Esophagus squamous epithelium (tissue), 5 donors: ENCODE measurements around the gene SYNE3. TPM values are rescaled to one million over a fixed set of nuclear protein-coding genes. Genes with fewer than 3 reads are reported as not detected.

Experiments used
- DNase-seq: peaks from one replicate; lab custom pipeline; 2025; lab: John Stamatoyannopoulos, UW
- H3K27ac ChIP-seq, 4 donors: fragments of 200-600 bp; sonication (generic); one replicate each; pipeline ENCODE4 v1.5.1; 2016 to 2019; ENCODE audit warnings: mild to moderate bottlenecking in 1 of 4
- H3K27me3 ChIP-seq, 4 donors: fragments of 200-600 bp; sonication (generic); 1 replicate in 3 of 4; 2 replicates in 1 of 4; pipeline versions ENCODE4 v1.5.1 to v1.6.0; 2017 to 2021; ENCODE audit warnings: antibody characterized with exemption in 1 of 4
- H3K36me3 ChIP-seq, 3 donors: fragments of 200-600 bp; sonication (generic); one replicate each; pipeline ENCODE4 v1.5.1; 2016 to 2019
- H3K4me1 ChIP-seq, 3 donors: fragments of 200-600 bp; sonication (generic); one replicate each; pipeline ENCODE4 v1.5.1; 2017 to 2019
- H3K4me3 ChIP-seq, 4 donors: fragments of 200-600 bp; sonication (generic); 1 replicate in 3 of 4; 2 replicates in 1 of 4; pipeline ENCODE4 v1.5.1; 2016 to 2019; ENCODE audit warnings: mild to moderate bottlenecking in 2 of 4, moderate library complexity in 1 of 4
- H3K9me3 ChIP-seq, 3 donors: fragments of 200-600 bp; sonication (generic); one replicate each; pipeline ENCODE4 v1.5.1; 2016 to 2019
- POLR2A ChIP-seq, 4 donors: fragments of 450-650 bp; IDR thresholded peaks; one replicate each; pipeline ENCODE4 v1.6.1; 2017; ENCODE audit warnings: antibody characterized with exemption in 4 of 4, mild to moderate bottlenecking in 4 of 4, moderate library complexity in 3 of 4
- WGBS, 2 donors: methylation state at CpG; one replicate each; pipeline ENCODE4 v1.1.5; 2018; 5-methylcytosine and 5-hydroxymethylcytosine counted together
- intact Hi-C: fragments of 100-400 bp; cut with DNase I; formaldehyde crosslinking; loops from one replicate; pipeline ENCODE4 v1.15.0; 2022
- total RNA-seq, 4 donors: library from RNA; depleted of rRNA; stranded (reverse); fragments of >200 nt; gene quantifications; one replicate each; pipeline ENCODE4 v1.1.0, GENCODE V29; 2016
- TF ChIP-seq, protein P1 (sequence below), 6 experiments: fragments of 450-650 bp in 4 of 6; fragments of 200-600 bp in 2 of 6; sonication (generic) in 2 of 6; IDR thresholded peaks; one replicate each; pipeline ENCODE4 v1.5.1; 2016 to 2019; ENCODE audit warnings: antibody characterized with exemption in 6 of 6, mild to moderate bottlenecking in 4 of 6, moderate library complexity in 4 of 6
- donor health status: DM: yes; HTN: yes; CAD: no.

SYNE3 gene
- total RNA-seq, 4 donors from 2014 or later: 1.5 to 11.6 (median 5.5) TPM

DNA sequence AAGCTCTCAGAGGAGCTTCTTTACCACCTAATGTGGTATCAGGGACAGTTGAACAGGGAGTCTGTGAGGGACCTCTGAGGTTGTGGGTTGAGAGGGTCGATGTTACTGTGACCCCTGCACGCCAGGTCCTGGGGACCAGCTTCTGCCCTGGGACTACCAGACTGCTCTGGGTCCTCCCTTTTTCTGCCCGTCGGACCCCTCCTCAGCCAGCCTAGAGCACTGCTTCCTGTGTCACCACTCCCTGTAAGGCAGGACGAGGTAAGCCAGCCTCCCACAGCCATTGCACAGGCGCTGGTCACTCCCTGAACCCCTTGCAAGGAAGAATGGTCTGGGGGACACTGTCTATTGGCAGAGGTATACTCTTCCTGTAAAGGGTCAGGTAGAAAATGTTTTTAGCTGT, 38.1 kb downstream of the SYNE3 start:
- peaks cover 12 to 61% (median 38%) of the 10 kb centered on the region in 3 donors for H3K4me1 ChIP-seq
- intact Hi-C loops: no loop called here
- peaks cover 4 to 22% (median 5%) of the 10 kb centered on the region in 3 donors for H3K36me3 ChIP-seq
- DNase-seq: no peak
- TF ChIP-seq, protein P1, sequence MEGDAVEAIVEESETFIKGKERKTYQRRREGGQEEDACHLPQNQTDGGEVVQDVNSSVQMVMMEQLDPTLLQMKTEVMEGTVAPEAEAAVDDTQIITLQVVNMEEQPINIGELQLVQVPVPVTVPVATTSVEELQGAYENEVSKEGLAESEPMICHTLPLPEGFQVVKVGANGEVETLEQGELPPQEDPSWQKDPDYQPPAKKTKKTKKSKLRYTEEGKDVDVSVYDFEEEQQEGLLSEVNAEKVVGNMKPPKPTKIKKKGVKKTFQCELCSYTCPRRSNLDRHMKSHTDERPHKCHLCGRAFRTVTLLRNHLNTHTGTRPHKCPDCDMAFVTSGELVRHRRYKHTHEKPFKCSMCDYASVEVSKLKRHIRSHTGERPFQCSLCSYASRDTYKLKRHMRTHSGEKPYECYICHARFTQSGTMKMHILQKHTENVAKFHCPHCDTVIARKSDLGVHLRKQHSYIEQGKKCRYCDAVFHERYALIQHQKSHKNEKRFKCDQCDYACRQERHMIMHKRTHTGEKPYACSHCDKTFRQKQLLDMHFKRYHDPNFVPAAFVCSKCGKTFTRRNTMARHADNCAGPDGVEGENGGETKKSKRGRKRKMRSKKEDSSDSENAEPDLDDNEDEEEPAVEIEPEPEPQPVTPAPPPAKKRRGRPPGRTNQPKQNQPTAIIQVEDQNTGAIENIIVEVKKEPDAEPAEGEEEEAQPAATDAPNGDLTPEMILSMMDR (IDR thresholded peaks at IDR 0.05): no peak
- TF ChIP-seq POLR2A (IDR thresholded peaks at IDR 0.05): no peak
- H3K4me3 ChIP-seq: no peak overlapping the region
- H3K27ac ChIP-seq: peak overlapping the region in 1 of 4 donors; percentile 5
- no peaks in the 10 kb centered on the region for H3K9me3 ChIP-seq
- 90% methylated on average over 2 of the region's 6 CpGs; no CpG with 5 or more reads in 1 of the 2 donors for WGBS, 2 donors
- peaks cover 0 to 10% (median 0%) of the 10 kb centered on the region in 4 donors for H3K27me3 ChIP-seq

- WGBS, 2 donors: 70 to 78% methylated on average over 10 to 13 of the region's 17 CpGs
- no peak overlapping the region for H3K4me3 ChIP-seq
- peaks cover 4 to 29% (median 5%) of the 10 kb centered on the region in 3 donors for H3K36me3 ChIP-seq
- DNase-seq: no peak
- intact Hi-C loops: no loop called here
- peaks cover 0 to 10% (median 0%) of the 10 kb centered on the region in 4 donors for H3K27me3 ChIP-seq
- H3K27ac ChIP-seq: peak overlapping the region in 1 of 4 donors; percentile 42
- peaks cover 12 to 61% (median 32%) of the 10 kb centered on the region in 3 donors for H3K4me1 ChIP-seq
- H3K9me3 ChIP-seq: no peaks in the 10 kb centered on the region
- TF ChIP-seq, protein P1 (IDR thresholded peaks at IDR 0.05): no peak
- no peak for TF ChIP-seq POLR2A (IDR thresholded peaks at IDR 0.05)
Observed at GRCh38 chr14:95477411-95478269, 38.8 kb downstream of the SYNE3 start.

- WGBS, 2 donors: 94 to 95% methylated on average over 1 of the region's 1 CpG
- intact Hi-C loops: no loop called here
- DNase-seq: no peak
- H3K9me3 ChIP-seq: no peaks in the 10 kb centered on the region
- H3K4me3 ChIP-seq: no peak overlapping the region
- no peak for TF ChIP-seq POLR2A (IDR thresholded peaks at IDR 0.05)
- TF ChIP-seq, protein P1 (IDR thresholded peaks at IDR 0.05): no peak
- H3K4me1 ChIP-seq: peaks cover 12 to 61% (median 29%) of the 10 kb centered on the region in 3 donors
- H3K27me3 ChIP-seq: peaks cover 0 to 10% (median 0%) of the 10 kb centered on the region in 4 donors
- H3K36me3 ChIP-seq: peaks cover 4 to 31% (median 5%) of the 10 kb centered on the region in 3 donors
- no peak overlapping the region for H3K27ac ChIP-seq
Observed at GRCh38 chr14:95476747-95477146, 39.7 kb downstream of the SYNE3 start.

DNA sequence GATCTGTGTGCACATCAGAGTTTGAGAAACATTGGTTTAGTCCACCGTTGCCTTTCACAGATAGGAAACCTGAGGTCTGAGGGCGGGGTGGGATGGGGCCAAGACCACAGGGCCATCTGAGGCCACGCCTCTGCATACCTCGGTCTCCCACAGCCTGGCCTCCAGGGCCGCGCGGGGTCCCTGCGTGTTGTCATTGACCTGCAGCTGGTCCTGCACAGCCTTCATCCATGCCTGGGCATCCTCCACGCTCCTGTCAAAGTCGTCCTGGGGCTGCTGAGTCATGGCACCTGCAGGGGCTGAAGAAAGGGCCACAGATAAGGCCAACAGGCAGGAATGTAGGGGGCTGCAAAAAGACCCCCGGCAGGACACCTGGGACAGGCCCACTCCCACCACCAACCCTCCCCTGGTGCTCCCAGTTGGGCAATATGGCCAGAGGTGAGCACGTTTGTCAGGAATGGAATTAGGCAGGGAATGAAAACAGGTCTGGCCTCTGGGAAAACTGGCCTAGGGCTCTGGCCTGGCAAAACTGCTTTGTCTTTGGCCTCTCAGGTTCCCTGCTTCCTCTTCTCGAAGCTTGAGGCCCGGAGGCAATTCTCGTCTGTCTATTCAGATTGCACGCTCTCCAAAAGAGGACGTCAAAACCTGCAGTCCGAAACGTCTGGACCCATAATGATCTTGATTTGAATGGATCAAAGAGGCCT, 40.8 kb downstream of the SYNE3 start:
- Histone ChIP-seq H3K36me3 (peaks cover 4 to 32% (median 5%) of the 10 kb centered on the region in 3 donors), H3K4me1 (peaks cover 9 to 59% (median 18%) of the 10 kb centered on the region in 3 donors), H3K9me3 (no peaks in the 10 kb centered on the region), H3K27me3 (peaks cover 0 to 7% (median 0%) of the 10 kb centered on the region in 4 donors), H3K27ac (no peak overlapping the region), H3K4me3 (no peak overlapping the region)
- DNase-seq: no peak
- 82 to 89% methylated on average over 8 to 11 of the region's 19 CpGs for WGBS, 2 donors
- TF ChIP-seq, protein P1 (IDR thresholded peaks at IDR 0.05): no peak
- TF ChIP-seq POLR2A (IDR thresholded peaks at IDR 0.05): no peak
- intact Hi-C loops: no loop called here
